HG03039 (cell line): Measurements from ENCODE around the gene SBF1.
"Not testable (repeated sequence)": the region's sequence is repeated elsewhere in the genome, so short reads cannot be mapped to it uniquely, and the experiment has no call there.

ENCODE experiments used
- ATAC-seq: cut with Tn5 transposase; IDR thresholded peaks from one replicate; pipeline ENCODE4 v1.9.1; 2021; ENCODE audit warnings: mild to moderate bottlenecking, moderate library complexity; ENCODE audit not compliant: unreplicated experiment

Gene SBF1

DNA sequence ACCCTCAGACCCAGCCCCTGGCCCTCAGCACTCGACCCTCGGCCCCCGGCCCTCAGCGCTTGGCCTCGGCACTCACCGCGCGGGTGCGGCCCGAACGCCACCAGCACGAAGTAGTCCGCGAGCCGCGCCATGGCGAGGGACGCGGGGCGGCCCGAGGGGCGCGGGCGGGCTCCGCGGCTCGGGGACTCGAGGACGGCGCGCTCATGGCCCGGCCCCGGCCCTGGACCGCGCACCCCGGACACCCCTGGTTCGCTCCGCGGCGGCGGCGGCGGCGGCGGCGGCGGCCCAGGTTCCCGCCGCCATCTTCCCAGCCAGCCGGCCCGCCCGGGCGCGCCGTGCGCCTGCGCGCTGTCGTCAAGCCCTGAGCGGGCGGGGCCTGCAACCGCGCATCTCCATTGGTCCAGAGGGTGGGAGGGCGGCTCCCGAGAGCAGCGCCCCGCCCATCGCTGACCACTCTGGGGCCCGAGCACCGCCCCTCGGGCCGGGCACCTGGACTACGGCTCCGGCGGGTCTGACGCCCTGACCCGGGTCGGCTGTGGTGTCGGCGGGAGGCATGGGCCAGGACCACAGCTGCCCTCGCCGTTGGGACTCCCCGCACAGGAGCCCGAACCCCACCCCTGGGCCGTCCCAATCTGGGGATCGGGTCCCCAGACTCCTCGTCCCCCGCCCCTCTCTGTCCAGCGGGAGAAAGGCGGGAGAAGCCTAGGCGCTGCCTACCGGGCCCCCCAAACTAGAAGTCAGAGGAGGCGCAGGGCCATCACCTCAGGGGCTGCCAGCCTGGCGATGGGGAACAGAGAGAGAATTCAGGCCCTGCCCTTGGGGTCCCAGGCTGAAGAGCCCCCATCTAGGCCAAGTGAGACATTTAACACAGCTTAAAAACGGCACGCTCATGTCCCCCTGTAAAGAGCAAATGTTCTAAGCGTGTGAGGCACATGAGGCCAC, at the start of gene SBF1:
SBF1 (minus strand) TSS at position 326 of the 942 bp plus-strand sequence; CDS start at position 131, 195 bp downstream.
- ATAC-seq = peak; percentile 68

DNA sequence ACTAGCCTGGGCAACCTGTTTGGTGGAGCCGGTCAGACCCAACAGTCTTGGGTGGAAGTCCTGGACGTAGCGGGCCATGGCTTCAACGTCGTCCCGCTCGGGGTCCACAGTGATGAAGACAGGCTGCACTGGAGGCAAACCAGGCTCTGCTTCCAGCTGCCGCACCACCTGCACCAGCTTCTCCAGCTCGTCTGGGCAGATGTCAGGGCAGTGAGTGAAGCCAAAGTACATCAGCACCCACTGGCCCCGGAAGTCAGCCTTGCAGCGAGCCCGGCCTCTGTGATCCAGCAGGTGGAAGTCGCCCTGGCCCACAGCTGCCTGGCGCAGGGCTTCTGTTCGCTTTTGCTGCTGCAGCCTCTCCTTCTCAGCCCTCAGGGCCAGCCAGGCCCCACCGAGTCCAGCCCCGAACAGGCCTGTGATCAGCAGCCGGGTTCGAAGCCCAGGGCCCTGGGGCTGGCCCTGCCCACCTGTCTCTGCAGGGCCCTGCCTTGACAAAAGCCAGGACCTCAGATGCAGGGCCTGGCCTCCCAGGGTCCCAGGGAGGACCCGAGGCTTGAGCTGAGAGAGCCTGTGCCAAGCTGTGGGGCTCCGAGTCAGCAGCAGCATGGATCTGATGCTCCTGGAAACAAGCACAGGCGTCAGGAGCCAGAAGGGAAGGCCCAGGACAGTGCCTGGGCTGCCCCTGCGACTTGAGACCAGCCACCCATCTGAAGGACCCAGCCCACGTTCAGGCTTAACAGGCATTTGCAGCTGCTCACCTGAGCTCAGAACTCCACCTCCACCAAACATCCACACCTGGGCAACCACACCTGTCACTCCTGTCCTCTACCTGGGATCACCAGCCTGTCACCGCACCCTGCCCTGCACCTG, 49.2 kb upstream of the SBF1 start:
- ATAC-seq = no peak

DNA sequence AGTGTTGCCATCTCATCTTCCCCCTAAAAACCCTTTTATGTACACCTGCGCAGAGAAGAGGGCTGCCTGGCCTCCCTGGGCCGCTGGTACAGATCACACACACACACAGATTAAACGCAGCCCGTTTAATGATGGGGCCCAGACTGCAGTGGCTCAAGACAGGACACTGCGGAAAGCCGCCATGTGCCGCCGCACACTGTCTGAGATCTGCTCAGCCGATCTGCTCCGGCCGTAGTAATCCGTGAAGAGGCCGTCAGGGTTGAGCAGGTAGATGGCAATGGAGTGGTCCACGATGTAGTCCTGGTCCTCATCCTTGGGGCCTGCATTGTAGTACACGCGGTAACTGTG, 48.6 kb upstream of the SBF1 start:
- ATAC-seq = no peak

DNA sequence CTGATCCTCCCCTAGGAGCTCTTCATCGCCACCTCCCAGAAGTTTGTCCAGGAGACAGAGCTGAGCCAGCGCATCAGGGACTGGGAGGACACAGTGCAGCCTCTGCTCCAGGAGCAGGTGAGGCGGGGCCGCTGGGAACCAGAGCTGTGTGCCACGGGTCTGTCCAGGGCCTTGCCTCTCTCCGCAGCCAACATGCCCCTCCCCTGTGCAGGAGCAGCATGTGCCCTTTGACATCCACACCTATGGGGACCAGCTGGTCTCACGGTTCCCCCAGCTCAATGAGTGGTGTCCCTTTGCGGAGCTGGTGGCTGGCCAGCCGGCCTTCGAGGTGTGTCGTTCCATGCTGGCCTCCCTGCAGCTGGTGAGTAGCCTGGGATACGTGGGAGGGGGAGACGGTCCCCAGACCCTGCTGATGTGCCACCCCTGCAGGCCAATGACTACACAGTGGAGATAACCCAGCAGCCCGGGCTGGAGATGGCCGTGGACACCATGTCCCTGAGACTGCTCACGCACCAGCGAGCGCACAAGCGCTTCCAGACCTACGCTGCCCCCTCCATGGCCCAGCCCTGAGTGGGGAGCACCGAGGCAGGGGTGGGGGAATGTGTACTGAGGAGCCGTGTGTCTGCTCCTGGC, 48.1 kb upstream of the SBF1 start:
- no peak for ATAC-seq

GRCh38 chr22:50522208-50522805, 47.5 kb upstream of the SBF1 start:
- ATAC-seq = no peak

DNA sequence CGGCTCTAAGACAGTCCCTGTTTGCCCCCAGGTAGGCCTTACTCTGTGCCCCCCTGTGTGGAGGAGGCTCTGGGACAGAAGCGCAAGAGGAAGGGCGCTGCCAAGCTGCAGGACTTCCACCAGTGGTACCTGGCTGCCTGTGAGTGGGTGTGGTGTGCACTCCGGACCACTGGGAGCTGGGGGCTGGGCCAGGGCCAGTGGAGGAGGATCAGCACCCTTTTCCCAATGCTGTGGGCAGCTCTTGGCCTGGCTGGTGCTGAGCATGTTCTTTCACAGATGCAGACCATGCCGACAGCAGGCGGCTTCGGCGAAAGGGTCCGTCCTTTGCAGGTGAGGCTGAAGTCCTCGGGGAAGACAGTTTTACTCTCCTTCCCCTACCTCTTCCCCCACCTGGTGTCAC, 46.9 kb upstream of the SBF1 start:
- ATAC-seq = no peak

GRCh38 chr22:50520826-50521453, 46.1 kb upstream of the SBF1 start:
- ATAC-seq = no peak

DNA sequence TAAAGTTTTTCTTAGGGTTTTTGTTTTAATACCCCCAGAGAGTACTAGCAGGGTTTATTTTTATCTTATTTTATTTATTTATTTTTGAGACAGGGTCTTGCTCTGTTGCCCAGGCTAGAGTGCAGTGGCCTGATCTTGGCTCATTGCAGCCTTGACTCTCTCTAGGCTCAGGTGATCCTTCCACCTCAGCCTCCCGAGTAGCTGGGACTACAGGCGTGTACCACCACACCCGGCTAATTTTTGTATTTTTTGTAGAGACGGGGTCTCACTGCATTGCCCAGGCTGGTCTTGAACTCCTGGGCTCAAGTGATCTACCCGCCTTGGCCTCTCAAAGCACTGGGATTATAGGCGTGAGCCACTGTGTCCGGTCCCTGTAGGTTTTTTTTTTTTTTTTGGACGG, 45.3 kb upstream of the SBF1 start:
- ATAC-seq = not testable (repeated sequence)

- no peak for ATAC-seq
Measured at GRCh38 chr22:50519151-50519550, 44.3 kb upstream of the SBF1 start.

DNA sequence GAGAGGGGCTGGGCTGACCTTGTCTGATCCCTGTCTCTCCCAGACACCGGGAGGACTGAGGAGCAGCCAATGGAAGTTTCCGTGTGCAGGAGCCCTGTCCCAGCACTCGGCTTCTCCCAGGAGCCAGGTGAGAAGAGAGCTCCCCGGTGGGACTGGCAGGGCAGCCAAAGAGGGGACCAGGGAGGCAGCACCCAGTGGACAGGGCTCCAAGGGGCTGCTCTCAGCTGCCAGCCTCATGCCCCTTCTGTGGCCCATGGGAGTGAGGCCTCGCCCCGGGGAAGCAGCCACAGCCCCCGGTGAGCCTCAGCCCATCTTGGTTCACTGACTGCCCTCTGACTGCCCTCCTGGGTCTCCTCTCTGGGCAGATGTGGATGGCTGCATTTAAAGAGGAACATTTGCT, 43.8 kb upstream of the SBF1 start:
- no peak for ATAC-seq

DNA sequence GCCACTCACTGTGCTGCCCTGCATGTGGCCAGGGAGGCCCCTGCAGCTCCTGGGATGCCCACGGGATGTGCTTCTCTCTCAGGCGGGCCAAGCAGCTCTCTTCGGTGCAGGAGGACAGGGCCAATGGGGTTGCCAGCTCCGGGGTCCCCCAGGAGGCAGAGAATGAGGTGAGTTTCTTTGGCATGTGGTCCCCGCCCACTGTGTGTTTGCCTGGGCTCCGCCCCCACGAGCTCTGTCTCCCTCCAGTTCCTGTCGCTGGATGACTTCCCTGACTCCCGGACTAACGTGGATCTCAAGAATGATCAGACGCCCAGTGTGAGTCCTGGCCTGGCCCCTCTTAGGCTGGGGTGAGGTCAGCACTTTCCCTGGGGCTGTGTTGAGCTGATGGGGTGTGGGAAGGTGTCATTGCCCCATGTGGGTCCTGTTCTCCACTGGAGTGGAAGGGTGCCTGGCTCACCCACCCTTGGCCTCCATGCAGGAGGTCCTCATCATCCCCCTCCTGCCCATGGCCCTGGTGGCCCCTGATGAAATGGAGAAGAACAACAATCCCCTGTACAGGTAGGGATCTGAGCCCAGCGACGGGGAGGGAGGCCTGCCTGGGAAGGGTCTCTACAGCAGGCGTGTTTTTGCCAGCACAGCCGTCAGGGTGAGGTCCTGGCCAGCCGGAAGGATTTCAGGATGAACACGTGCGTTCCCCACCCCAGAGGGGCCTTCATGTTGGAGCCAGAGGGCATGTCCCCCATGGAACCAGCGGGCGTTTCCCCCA, 42.8 kb upstream of the SBF1 start:
- ATAC-seq = no peak

- ATAC-seq = no peak
Measured at GRCh38 chr22:50516891-50517290, 42.1 kb upstream of the SBF1 start.

DNA sequence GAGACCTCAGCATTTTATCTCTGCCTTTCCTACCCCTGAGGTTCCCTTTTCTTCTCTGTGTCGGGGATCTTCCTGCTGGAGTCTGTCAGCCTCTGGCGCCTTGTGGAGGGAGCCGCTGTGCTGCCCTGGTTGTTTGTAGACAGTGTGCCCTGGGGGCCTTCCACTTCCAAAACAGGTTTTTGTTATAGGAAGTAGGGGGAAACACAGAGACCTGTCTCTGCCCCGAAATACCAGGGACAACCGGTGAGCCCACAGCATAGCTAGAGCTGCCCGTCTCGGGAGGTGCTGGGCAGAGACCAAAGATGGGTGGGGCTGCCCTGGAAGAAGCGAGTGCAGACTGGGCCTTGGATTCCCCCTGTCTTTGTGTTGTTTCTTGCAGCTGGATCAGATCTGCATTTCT, 41.2 kb upstream of the SBF1 start:
- no peak for ATAC-seq

- no peak for ATAC-seq
Measured at GRCh38 chr22:50513175-50513574, 38.3 kb upstream of the SBF1 start.

DNA sequence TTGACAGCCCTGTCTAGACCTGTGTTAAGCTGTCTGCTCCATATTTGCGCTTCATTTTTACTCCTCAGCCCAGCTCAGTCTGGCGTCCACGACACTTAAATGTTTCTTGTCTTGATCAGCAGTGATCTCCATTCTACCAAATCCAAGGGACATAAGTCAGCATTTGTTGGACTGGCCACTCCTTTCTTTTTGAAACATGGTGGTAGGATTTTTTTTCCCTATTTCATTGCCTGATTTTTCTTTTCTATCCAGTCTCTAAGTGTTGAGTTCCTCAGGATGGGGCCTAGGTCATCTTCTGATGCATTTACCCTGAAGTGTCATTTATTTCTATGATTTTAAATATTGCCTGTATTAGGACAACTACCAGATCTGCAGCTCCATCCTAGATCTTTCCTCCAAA, 34.1 kb upstream of the SBF1 start:
- no peak for ATAC-seq

DNA sequence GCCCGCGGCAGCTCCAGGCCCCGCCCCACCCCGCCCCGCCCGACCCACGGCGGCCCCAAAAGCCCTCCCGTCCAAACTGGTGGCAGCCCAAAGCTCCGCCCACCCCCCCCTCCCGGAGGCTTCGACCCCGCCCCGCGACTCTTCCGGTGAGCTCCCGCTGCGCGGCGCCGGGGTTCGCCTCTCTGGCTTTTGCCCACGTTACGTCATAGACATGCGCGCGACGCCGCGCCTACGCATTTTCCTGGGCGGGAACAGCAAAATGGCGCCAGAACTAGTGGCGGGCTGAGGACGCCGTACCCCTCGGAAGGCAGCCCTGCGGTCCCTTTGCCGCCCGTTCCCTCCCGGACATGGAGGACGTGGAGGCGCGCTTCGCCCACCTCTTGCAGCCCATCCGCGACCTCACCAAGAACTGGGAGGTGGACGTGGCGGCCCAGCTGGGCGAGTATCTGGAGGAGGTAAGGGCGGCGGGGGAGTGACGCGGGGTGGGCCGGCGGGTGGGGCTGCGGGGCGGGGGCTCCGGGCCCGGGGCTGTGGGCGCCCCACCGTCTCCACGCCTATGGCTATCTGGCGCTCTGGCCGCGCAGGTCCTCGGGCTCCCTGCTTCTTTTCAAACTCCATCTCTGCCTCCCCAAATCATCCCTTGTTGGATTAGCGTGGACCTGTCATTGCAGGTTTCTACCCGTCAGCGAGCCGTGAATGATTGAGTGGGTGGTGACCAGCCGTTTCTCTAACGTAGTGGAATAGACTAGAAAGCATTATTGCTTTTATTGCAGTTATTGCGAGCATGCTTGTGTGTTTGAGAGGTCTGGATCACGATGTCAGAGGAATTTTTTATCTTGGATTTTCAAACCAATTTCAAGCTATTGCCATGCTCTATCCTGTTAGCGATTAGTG, 33.4 kb upstream of the SBF1 start, which contains the start of gene NCAPH2:
NCAPH2 (plus strand) TSS at position 234 of the 894 bp plus-strand sequence; CDS start at position 348, 114 bp downstream.
- ATAC-seq = peak; percentile 53

GRCh38 chr22:50507421-50507990, 32.7 kb upstream of the SBF1 start, which contains the start of gene LMF2:
Gene LMF2, minus strand, starts transcription at chr22:50507702. Its CDS starts 27 bp downstream, at chr22:50507675.
- peak; percentile 40 for ATAC-seq
